Nephron progenitor cell (in vitro differentiated cells): Measurements from ENCODE around the gene GARIN5B.

Experiments
- DNase-seq: peaks from one replicate; pipeline ENCODE4 v3.0.0; 2021
- H3K27ac Mint-ChIP-seq: 2 replicates; pipeline ENCODE4 v1.8.0; 2021; ENCODE audit warnings: mild to moderate bottlenecking, moderate library complexity, mixed read lengths
- H3K27me3 Mint-ChIP-seq: 2 replicates; pipeline ENCODE4 v1.8.0; 2021; ENCODE audit warnings: mild to moderate bottlenecking, low read depth, mixed read lengths; ENCODE audit not compliant: poor library complexity
- H3K36me3 Mint-ChIP-seq: 2 replicates; pipeline ENCODE4 v1.8.0; 2021; ENCODE audit warnings: low read depth, mixed read lengths
- H3K4me1 Mint-ChIP-seq: 2 replicates; pipeline ENCODE4 v1.8.0; 2021; ENCODE audit warnings: mixed read lengths
- H3K4me3 Mint-ChIP-seq: 2 replicates; pipeline ENCODE4 v1.8.0; 2021; ENCODE audit warnings: mild to moderate bottlenecking, moderate library complexity, mixed read lengths
- H3K9me3 Mint-ChIP-seq: 2 replicates; pipeline ENCODE4 v1.8.0; 2021; ENCODE audit warnings: mild to moderate bottlenecking, moderate library complexity, mixed read lengths
- TF ChIP-seq, protein P1 (sequence below): fragments of 200-600 bp; sonication (generic); IDR thresholded peaks from 2 replicates; pipeline ENCODE4 v1.5.0; 2021; ENCODE audit warnings: antibody characterized with exemption

Gene GARIN5B

DNA sequence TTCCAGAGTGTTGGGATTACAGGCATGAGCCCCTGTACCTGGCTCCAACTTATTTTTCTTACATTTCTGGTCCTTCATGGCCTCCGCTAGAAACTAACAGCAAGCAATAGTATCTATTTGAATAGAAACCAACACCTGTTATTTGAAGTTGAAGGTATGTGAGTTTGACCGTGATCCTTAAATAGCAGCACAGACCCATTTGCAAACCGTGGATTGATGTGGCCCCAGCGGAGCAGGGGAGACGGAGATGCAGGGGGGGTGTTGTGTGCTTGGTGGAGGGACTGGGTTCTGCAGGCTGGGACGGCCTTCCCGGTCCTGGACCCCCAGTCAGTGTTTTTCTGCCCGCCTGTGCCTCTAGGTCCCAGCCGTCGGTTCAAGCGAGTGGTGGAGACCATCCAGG, 54.8 kb downstream of the GARIN5B start:
- H3K36me3 Mint-ChIP-seq: peaks cover 59% of the 10 kb centered on the region
- no peak for DNase-seq
- no peaks in the 10 kb centered on the region for H3K27me3 Mint-ChIP-seq
- H3K27ac Mint-ChIP-seq: no peak overlapping the region
- TF ChIP-seq, protein P1, sequence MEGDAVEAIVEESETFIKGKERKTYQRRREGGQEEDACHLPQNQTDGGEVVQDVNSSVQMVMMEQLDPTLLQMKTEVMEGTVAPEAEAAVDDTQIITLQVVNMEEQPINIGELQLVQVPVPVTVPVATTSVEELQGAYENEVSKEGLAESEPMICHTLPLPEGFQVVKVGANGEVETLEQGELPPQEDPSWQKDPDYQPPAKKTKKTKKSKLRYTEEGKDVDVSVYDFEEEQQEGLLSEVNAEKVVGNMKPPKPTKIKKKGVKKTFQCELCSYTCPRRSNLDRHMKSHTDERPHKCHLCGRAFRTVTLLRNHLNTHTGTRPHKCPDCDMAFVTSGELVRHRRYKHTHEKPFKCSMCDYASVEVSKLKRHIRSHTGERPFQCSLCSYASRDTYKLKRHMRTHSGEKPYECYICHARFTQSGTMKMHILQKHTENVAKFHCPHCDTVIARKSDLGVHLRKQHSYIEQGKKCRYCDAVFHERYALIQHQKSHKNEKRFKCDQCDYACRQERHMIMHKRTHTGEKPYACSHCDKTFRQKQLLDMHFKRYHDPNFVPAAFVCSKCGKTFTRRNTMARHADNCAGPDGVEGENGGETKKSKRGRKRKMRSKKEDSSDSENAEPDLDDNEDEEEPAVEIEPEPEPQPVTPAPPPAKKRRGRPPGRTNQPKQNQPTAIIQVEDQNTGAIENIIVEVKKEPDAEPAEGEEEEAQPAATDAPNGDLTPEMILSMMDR: no peak
- no peaks in the 10 kb centered on the region for H3K9me3 Mint-ChIP-seq
- peaks cover 12% of the 10 kb centered on the region for H3K4me1 Mint-ChIP-seq
- no peak overlapping the region for H3K4me3 Mint-ChIP-seq

- peaks cover 11% of the 10 kb centered on the region for H3K4me1 Mint-ChIP-seq
- no peaks in the 10 kb centered on the region for H3K27me3 Mint-ChIP-seq
- TF ChIP-seq, protein P1: no peak
- H3K4me3 Mint-ChIP-seq: no peak overlapping the region
- H3K27ac Mint-ChIP-seq: no peak overlapping the region
- H3K9me3 Mint-ChIP-seq: no peaks in the 10 kb centered on the region
- peaks cover 61% of the 10 kb centered on the region for H3K36me3 Mint-ChIP-seq
- DNase-seq: no peak
These were observed 56.3 kb downstream of the GARIN5B start for GRCh38 chr19:55306712-55307111.

DNA sequence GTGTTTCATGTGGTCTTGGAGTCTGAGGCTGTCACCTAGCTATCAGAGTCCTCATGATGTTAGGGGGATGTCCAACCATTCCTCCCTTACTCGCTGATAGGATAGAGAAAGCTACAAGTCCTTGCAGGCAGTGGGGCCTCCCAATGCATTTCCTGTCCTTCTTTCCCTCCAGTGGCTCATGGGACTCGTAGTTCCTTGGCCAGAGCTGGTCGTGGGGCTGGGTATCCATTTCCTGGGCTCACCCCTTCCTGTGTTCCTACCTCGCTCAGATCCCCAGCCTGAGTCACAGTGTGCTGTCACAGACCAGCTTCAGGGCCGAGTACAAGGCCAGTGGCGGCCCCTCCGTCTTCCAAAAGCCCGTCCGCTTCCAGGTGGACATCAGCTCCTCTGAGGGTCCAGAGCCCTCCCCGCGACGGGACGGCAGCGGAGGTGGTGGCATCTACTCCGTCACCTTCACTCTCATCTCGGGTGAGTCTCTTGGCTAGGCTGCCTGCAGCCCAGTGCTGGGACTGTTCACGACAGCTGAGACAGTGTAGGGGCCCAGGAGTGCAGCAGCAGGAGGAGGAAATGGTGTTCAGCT, 57.0 kb downstream of the GARIN5B start:
- Mint-ChIP-seq H3K9me3 (no peaks in the 10 kb centered on the region), H3K4me1 (peaks cover 18% of the 10 kb centered on the region), H3K27me3 (no peaks in the 10 kb centered on the region), H3K36me3 (peaks cover 61% of the 10 kb centered on the region), H3K27ac (no peak overlapping the region), H3K4me3 (no peak overlapping the region)
- TF ChIP-seq, protein P1: no peak
- no peak for DNase-seq

- Mint-ChIP-seq H3K4me3 (no peak overlapping the region), H3K27me3 (peaks cover 4% of the 10 kb centered on the region), H3K27ac (peak overlapping the region; percentile 87), H3K36me3 (peaks cover 64% of the 10 kb centered on the region), H3K4me1 (peaks cover 23% of the 10 kb centered on the region), H3K9me3 (no peaks in the 10 kb centered on the region)
- TF ChIP-seq, protein P1: no peak
- DNase-seq: peak; percentile 68
These were observed 57.6 kb downstream of the GARIN5B start for GRCh38 chr19:55305491-55305890.

- Mint-ChIP-seq H3K27ac (no peak overlapping the region), H3K9me3 (no peaks in the 10 kb centered on the region), H3K36me3 (peaks cover 61% of the 10 kb centered on the region), H3K4me3 (no peak overlapping the region), H3K27me3 (peaks cover 4% of the 10 kb centered on the region), H3K4me1 (peaks cover 24% of the 10 kb centered on the region)
- TF ChIP-seq, protein P1: no peak
- no peak for DNase-seq
These were observed 58.1 kb downstream of the GARIN5B start for GRCh38 chr19:55304980-55305379.
